Thyroid gland (tissue), 4 donors: ENCODE data around the gene PDE3A. TPM values are rescaled to one million over a fixed set of nuclear protein-coding genes. Genes with fewer than 3 reads are reported as not detected.
A peak's percentile ranks its signal among the peaks of the same experiment; 100 is the strongest.

Experiments used
- DNase-seq, 2 donors: peaks; one replicate each; pipeline ENCODE4 v3.0.0-alpha.2; 2019
- H3K27ac ChIP-seq, 3 donors: fragments of 200-600 bp; sonication (generic); 1 replicate in 2 of 3; 2 replicates in 1 of 3; pipeline ENCODE4 v1.5.1; 2016 to 2019; ENCODE audit warnings: mild to moderate bottlenecking in 1 of 3, moderate library complexity in 1 of 3
- H3K27me3 ChIP-seq: fragments of 200-600 bp; sonication (generic); one replicate; pipeline ENCODE4 v1.5.1; 2019
- H3K36me3 ChIP-seq, 2 donors: fragments of 200-600 bp; sonication (generic); one replicate each; pipeline ENCODE4 v1.5.1; 2016 to 2019
- H3K4me1 ChIP-seq, 2 donors: fragments of 200-600 bp; sonication (generic); one replicate each; pipeline ENCODE4 v1.5.1; 2017 to 2019
- H3K4me3 ChIP-seq, 3 donors: fragments of 200-600 bp; sonication (generic); replicated peaks in 1 of 3; 1 replicate in 2 of 3; 2 replicates in 1 of 3; pipeline ENCODE4 v1.5.1; 2016; ENCODE audit warnings: mild to moderate bottlenecking in 1 of 3
- H3K9me3 ChIP-seq: fragments of 200-600 bp; sonication (generic); one replicate; pipeline ENCODE4 v1.5.1; 2017
- CTCF ChIP-seq, 6 experiments: fragments of 200-600 bp in 3 of 6; fragments of 450-650 bp in 3 of 6; sonication (generic) in 3 of 6; IDR thresholded peaks; one replicate each; pipeline ENCODE4 v1.5.1; 2016 to 2019; ENCODE audit warnings: antibody characterized with exemption in 6 of 6, mild to moderate bottlenecking in 2 of 6, inconsistent platforms in 1 of 6, moderate library complexity in 1 of 6
- POLR2A ChIP-seq, 2 donors: fragments of 450-650 bp; IDR thresholded peaks; one replicate each; pipeline ENCODE4 v1.6.1; 2017; ENCODE audit warnings: antibody characterized with exemption in 2 of 2, mild to moderate bottlenecking in 2 of 2, moderate library complexity in 1 of 2
- WGBS, 2 donors: methylation state at CpG; one replicate each; pipeline ENCODE4 v1.1.5; 2017; 5-methylcytosine and 5-hydroxymethylcytosine counted together
- intact Hi-C: fragments of 100-400 bp; cut with DNase I; formaldehyde crosslinking; loops from one replicate; pipeline ENCODE4 v1.15.1; 2023
- total RNA-seq, 4 donors: library from RNA; depleted of rRNA; stranded (reverse); fragments of >200 nt; gene quantifications; one replicate each; pipeline ENCODE4 v1.2.3, GENCODE V29; 2016

The PDE3A gene
- total RNA-seq, 4 donors from 2014 or later, result 2.8 to 9.9 (median 6.7) TPM

DNA sequence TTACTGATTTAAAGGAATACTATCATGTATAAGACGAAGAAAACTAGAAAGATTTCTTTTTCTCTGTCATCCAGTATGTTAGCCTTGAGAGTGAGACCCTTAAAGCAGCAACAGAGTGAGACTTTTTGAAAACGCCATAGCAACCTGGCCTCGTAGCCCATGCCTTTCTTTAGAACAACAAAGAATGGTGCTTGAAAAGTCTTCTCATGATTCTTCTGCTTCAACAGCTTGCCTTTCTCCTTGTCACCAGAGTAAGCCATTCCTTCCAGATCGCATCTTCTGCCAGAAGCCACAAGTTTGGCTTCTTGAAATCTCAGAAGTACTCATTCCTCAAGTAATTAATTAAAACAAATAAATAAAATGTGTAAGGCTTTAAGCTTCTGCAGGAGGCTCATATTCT, 109.3 kb downstream of the PDE3A start:
- H3K36me3 ChIP-seq, result no peaks in the 10 kb centered on the region
- no peak overlapping the region for H3K4me3 ChIP-seq
- no peaks in the 10 kb centered on the region for H3K9me3 ChIP-seq
- no peak overlapping the region for H3K27ac ChIP-seq
- DNase-seq, result peak; percentile 38 to 44
- WGBS, 2 donors, result 16 to 29% methylated on average over 4 of the region's 4 CpGs
- H3K27me3 ChIP-seq, result no peaks in the 10 kb centered on the region
- H3K4me1 ChIP-seq, result peaks cover 0 to 5% of the 10 kb centered on the region in 2 donors
- TF ChIP-seq CTCF (IDR thresholded peaks at IDR 0.05) (no peak), POLR2A (IDR thresholded peaks at IDR 0.05) (no peak)
- intact Hi-C loops, result no loop called here

GRCh38 chr12:20482491-20483054, 114.2 kb downstream of the PDE3A start:
- no peak overlapping the region for H3K27ac ChIP-seq
- no peak for DNase-seq
- no peak for TF ChIP-seq CTCF (IDR thresholded peaks at IDR 0.05)
- TF ChIP-seq POLR2A (IDR thresholded peaks at IDR 0.05), result no peak
- no peak overlapping the region for H3K4me3 ChIP-seq
- no peaks in the 10 kb centered on the region for H3K36me3 ChIP-seq
- 79 to 85% methylated on average over 2 of the region's 2 CpGs for WGBS, 2 donors
- H3K9me3 ChIP-seq, result no peaks in the 10 kb centered on the region
- intact Hi-C loops, result no loop called here
- no peaks in the 10 kb centered on the region for H3K27me3 ChIP-seq
- H3K4me1 ChIP-seq, result peaks cover 0 to 5% of the 10 kb centered on the region in 2 donors

- H3K4me3 ChIP-seq, result no peak overlapping the region
- no peaks in the 10 kb centered on the region for H3K36me3 ChIP-seq
- no peak for TF ChIP-seq CTCF (IDR thresholded peaks at IDR 0.05)
- no peak for TF ChIP-seq POLR2A (IDR thresholded peaks at IDR 0.05)
- no peaks in the 10 kb centered on the region for H3K9me3 ChIP-seq
- intact Hi-C loops, result no loop called here
- no peaks in the 10 kb centered on the region for H3K4me1 ChIP-seq
- H3K27ac ChIP-seq, result no peak overlapping the region
- no peaks in the 10 kb centered on the region for H3K27me3 ChIP-seq
- 93 to 95% methylated on average over 1 of the region's 1 CpG for WGBS, 2 donors
- no peak for DNase-seq
Observed at GRCh38 chr12:20483776-20484175, 115.4 kb downstream of the PDE3A start.

GRCh38 chr12:20486233-20486632, 117.9 kb downstream of the PDE3A start:
- H3K27me3 ChIP-seq, result no peaks in the 10 kb centered on the region
- H3K4me1 ChIP-seq, result no peaks in the 10 kb centered on the region
- no peak for TF ChIP-seq CTCF (IDR thresholded peaks at IDR 0.05)
- no peak for TF ChIP-seq POLR2A (IDR thresholded peaks at IDR 0.05)
- H3K36me3 ChIP-seq, result no peaks in the 10 kb centered on the region
- no peak overlapping the region for H3K4me3 ChIP-seq
- intact Hi-C loops, result no loop called here
- no peak overlapping the region for H3K27ac ChIP-seq
- WGBS, 2 donors, result 89 to 91% methylated on average over 2 of the region's 2 CpGs
- no peak for DNase-seq
- H3K9me3 ChIP-seq, result no peaks in the 10 kb centered on the region

GRCh38 chr12:20487519-20487918, 119.2 kb downstream of the PDE3A start:
- WGBS, 2 donors, result 83 to 86% methylated on average over 2 of the region's 2 CpGs

More at GRCh38 chr12:20487519-20487918, 119.2 kb downstream of the PDE3A start:
- Histone ChIP-seq H3K27ac (no peak overlapping the region), H3K27me3 (no peaks in the 10 kb centered on the region), H3K9me3 (no peaks in the 10 kb centered on the region), H3K36me3 (no peaks in the 10 kb centered on the region), H3K4me3 (no peak overlapping the region), H3K4me1 (no peaks in the 10 kb centered on the region)
- no peak for TF ChIP-seq POLR2A (IDR thresholded peaks at IDR 0.05)
- TF ChIP-seq CTCF (IDR thresholded peaks at IDR 0.05), result no peak
- no peak for DNase-seq
- intact Hi-C loops, result no loop called here
